ENCODE measurements around the gene POU2AF2.

DNA sequence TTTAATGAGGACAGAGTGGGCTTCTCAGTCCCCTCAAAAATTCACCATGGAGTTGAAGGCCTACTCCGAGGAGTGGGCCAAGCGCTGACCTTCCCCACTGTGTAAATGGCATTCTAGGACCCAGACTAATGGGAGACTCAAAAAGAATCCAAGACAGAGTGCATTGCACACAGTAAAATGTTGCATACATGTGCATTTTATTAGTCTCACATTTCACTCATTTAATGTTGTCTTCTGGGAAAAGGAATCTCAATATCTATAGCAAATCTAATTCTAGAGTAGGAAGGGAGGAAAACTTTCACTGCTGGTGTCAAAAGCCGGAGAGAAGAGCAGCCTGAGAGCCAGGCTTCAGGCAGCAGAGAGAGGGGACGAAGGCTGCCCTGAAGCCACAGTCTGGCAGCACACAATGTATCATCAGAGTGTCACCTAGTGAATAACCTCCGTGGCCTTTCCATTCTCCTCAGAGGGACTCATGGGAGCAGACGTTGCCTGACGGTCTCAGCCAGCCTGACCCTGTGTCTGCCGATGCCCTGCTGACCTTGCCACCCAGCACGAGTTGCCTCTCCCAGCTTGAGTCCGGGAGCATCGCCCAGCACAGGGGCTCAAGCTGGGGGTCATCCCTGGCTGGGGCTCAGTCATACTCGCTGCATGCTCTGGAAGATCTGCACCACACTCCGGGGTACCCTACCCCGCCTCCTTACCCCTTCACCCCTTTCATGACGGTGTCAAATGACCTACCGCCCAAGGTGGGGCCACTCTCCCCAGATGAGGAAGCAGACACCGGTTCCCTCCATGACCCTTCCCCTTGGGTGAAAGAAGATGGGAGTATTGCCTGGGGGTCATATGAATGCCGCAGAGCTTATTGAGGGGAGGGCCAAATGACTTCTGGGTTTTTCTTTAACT, 39.9 kb downstream of the POU2AF2 start:
- TF ChIP-seq EZH2 (IDR thresholded peaks at IDR 0.05; ENCODE audit: low read depth, low read length, severe bottlenecking), result no peak
- no peak for TF ChIP-seq CTCF (IDR thresholded peaks at IDR 0.05; ENCODE audit: control extremely low read depth in 1 of 3, insufficient read depth in 1 of 3, low read depth in 1 of 3, low read length in 3 of 3)
- TF ChIP-seq CEBPB (IDR thresholded peaks at IDR 0.05; ENCODE audit: low read depth, low read length), result no peak
- TF ChIP-seq POLR2AphosphoS5 (IDR thresholded peaks at IDR 0.05; ENCODE audit: low read depth, low read length), result no peak
- no peak for TF ChIP-seq TBP (IDR thresholded peaks at IDR 0.05; ENCODE audit: low read depth, low read length)
- TF ChIP-seq ZNF274 (IDR thresholded peaks at IDR 0.05; ENCODE audit: borderline replicate concordance, extremely low read depth, low read length), result no peak
- TF ChIP-seq E2F6 (IDR thresholded peaks at IDR 0.05), result no peak
- no peak for TF ChIP-seq SIN3A (conservative IDR thresholded peaks at IDR 0.05 in 1 of 2, IDR thresholded peaks at IDR 0.05 in 1 of 2; ENCODE audit: low read depth in 1 of 2, low read length in 2 of 2)
- TF ChIP-seq EP300 (IDR thresholded peaks at IDR 0.05; ENCODE audit: borderline replicate concordance in 1 of 2, low read depth in 2 of 2, low read length in 2 of 2), result no peak
- no peak for TF ChIP-seq RAD21 (IDR thresholded peaks at IDR 0.05 in 1 of 2, conservative IDR thresholded peaks at IDR 0.05 in 1 of 2; ENCODE audit: low read depth in 2 of 2, low read length in 2 of 2)
- no peak for TF ChIP-seq CBX5 (IDR thresholded peaks at IDR 0.05; ENCODE audit: low read depth, low read length)
- no peak for TF ChIP-seq POLR2A (IDR thresholded peaks at IDR 0.05; ENCODE audit: control extremely low read depth in 1 of 2, low read depth in 2 of 2, low read length in 2 of 2)
- TF ChIP-seq SP2 (IDR thresholded peaks at IDR 0.05; ENCODE audit: low read length), result no peak

All from H1 (cell line).